ENCODE data around the gene AKAP11. TPM values are rescaled to one million over a fixed set of nuclear protein-coding genes. Genes with fewer than 3 reads are reported as not detected.

The AKAP11 gene
- polyA plus RNA-seq, 3 donors = 1.2 to 6.8 (median 1.7) TPM

GRCh38 chr13:42350141-42350540 lies 78.2 kb downstream of the AKAP11 start:
- no peak for TF ChIP-seq CTCF (IDR thresholded peaks at IDR 0.05)
- Mint-ChIP-seq H3K27me3 (ENCODE audit: low read depth in 3 of 3) (peaks cover 0 to 4% (median 0%) of the 10 kb centered on the region in 3 donors), H3K4me3 (peak overlapping the region in 1 of 2 donors; percentile 5), H3K27ac (peak overlapping the region in 1 of 7 donors; percentile 41), H3K4me1 (no peaks in the 10 kb centered on the region), H3K36me3 (no peaks in the 10 kb centered on the region), H3K9me3 (no peaks in the 10 kb centered on the region)
- H4K20me1 ChIP-seq (ENCODE audit: insufficient read depth, low read length) = no peaks in the 10 kb centered on the region
- no peak overlapping the region for H3K9ac ChIP-seq (ENCODE audit: insufficient read depth, low read length, poor library complexity, severe bottlenecking)
- H3K27me3 ChIP-seq (ENCODE audit: control insufficient read depth in 2 of 2, insufficient read depth in 2 of 2, low read length in 2 of 2) = no peaks in the 10 kb centered on the region
- no peak overlapping the region for H3K4me2 ChIP-seq (replicated peaks; ENCODE audit: extremely low read depth, low read length, poor library complexity, severe bottlenecking)
- H3K9me3 ChIP-seq (replicated peaks in 1 of 2; ENCODE audit: control insufficient read depth in 1 of 2, insufficient read depth in 1 of 2, low read length in 2 of 2) = no peaks in the 10 kb centered on the region
- no peaks in the 10 kb centered on the region for H3K36me3 ChIP-seq (replicated peaks in 1 of 2; ENCODE audit: control insufficient read depth in 1 of 2, insufficient read depth in 2 of 2, low read length in 2 of 2)
- H3K4me3 ChIP-seq (replicated peaks in 1 of 3; ENCODE audit: low read depth in 2 of 3, low read length in 3 of 3) = no peak overlapping the region
- H3K4me1 ChIP-seq (ENCODE audit: control insufficient read depth in 1 of 2, insufficient read depth in 2 of 2, low read length in 2 of 2) = no peaks in the 10 kb centered on the region
- no peaks in the 10 kb centered on the region for H3K79me2 ChIP-seq (ENCODE audit: insufficient read depth, low read length)
- no peak overlapping the region for H2AFZ ChIP-seq (ENCODE audit: insufficient read depth, low read depth, low read length, poor library complexity, severe bottlenecking)
- no peak overlapping the region for H3K27ac ChIP-seq (ENCODE audit: low read depth in 1 of 2, low read length in 2 of 2)
- intact Hi-C loops (cut with micrococcal nuclease) = no loop called here
- WGBS (ENCODE audit: insufficient coverage) = 92% methylated on average over 4 of the region's 4 CpGs
- DNase-seq = no peak

- Histone ChIP-seq H3K9me3 (replicated peaks in 1 of 2; ENCODE audit: control insufficient read depth in 1 of 2, insufficient read depth in 1 of 2, low read length in 2 of 2) (no peaks in the 10 kb centered on the region), H4K20me1 (ENCODE audit: insufficient read depth, low read length) (no peaks in the 10 kb centered on the region), H3K4me3 (replicated peaks in 1 of 3; ENCODE audit: low read depth in 2 of 3, low read length in 3 of 3) (no peak overlapping the region), H3K9ac (ENCODE audit: insufficient read depth, low read length, poor library complexity, severe bottlenecking) (no peak overlapping the region), H3K4me1 (ENCODE audit: control insufficient read depth in 1 of 2, insufficient read depth in 2 of 2, low read length in 2 of 2) (no peaks in the 10 kb centered on the region), H3K27ac (ENCODE audit: low read depth in 1 of 2, low read length in 2 of 2) (no peak overlapping the region), H3K4me2 (replicated peaks; ENCODE audit: extremely low read depth, low read length, poor library complexity, severe bottlenecking) (no peak overlapping the region), H3K27me3 (ENCODE audit: control insufficient read depth in 2 of 2, insufficient read depth in 2 of 2, low read length in 2 of 2) (no peaks in the 10 kb centered on the region), H3K36me3 (replicated peaks in 1 of 2; ENCODE audit: control insufficient read depth in 1 of 2, insufficient read depth in 2 of 2, low read length in 2 of 2) (no peaks in the 10 kb centered on the region), H2AFZ (ENCODE audit: insufficient read depth, low read depth, low read length, poor library complexity, severe bottlenecking) (no peak overlapping the region), H3K79me2 (ENCODE audit: insufficient read depth, low read length) (no peaks in the 10 kb centered on the region)
- no peaks in the 10 kb centered on the region for H3K36me3 Mint-ChIP-seq
- peaks cover 0 to 4% (median 0%) of the 10 kb centered on the region in 7 donors for H3K9me3 Mint-ChIP-seq
- H3K27ac Mint-ChIP-seq = no peak overlapping the region
- H3K4me3 Mint-ChIP-seq = no peak overlapping the region
- H3K27me3 Mint-ChIP-seq (ENCODE audit: low read depth in 3 of 3) = peaks cover 1 to 4% (median 4%) of the 10 kb centered on the region in 3 donors
- H3K4me1 Mint-ChIP-seq = no peaks in the 10 kb centered on the region
- intact Hi-C loops (cut with micrococcal nuclease) = no loop called here
- DNase-seq = no peak
- TF ChIP-seq CTCF (IDR thresholded peaks at IDR 0.05) = no peak
- 7% methylated on average over 3 of the region's 6 CpGs for WGBS (ENCODE audit: insufficient coverage)
Observed at GRCh38 chr13:42354241-42355091, 82.5 kb downstream of the AKAP11 start.
